ENCODE data around the gene MGAT5. TPM values are rescaled to one million over a fixed set of nuclear protein-coding genes. Genes with fewer than 3 reads are reported as not detected.

Gene MGAT5
- total RNA-seq, 1 donor from 2014 or later = 32.5 TPM

DNA sequence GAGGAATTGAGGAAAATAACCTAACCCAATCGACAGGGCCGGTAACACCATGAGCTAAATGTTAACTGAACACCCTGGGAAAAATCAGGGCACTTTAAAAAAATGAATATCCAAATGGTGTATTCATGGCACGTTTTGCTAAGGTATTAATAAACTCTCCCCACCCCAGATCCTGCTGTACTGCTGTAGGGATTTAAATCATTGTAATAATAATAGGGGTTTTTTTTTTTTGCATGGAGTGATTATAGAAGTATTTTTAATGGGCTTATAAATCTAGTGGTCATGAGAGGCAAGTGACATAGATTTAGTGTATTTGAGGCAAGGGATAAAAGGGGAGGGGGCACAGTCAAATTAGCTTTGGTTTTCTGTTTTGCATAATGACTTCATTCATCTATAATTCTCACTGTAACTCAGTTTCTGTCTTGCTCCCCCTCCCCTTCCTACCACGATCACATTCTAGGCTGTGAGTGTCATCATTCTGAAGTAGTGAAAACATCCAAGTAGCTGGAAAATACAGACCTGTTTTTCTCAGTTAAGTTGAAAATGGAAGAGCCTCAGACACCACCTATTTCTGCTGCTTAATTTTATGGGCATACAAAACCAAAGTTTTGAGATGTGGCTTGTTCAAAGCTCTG is 18.2 kb upstream of the MGAT5 start:
- Histone ChIP-seq H3K36me3 (ENCODE audit: control insufficient read depth, insufficient read depth, low read length) (no peaks in the 10 kb centered on the region), H3K27me3 (ENCODE audit: control insufficient read depth, insufficient read depth, low read length) (no peaks in the 10 kb centered on the region), H3K4me3 (ENCODE audit: low read depth, low read length) (no peak overlapping the region)
- TF ChIP-seq, protein P1, sequence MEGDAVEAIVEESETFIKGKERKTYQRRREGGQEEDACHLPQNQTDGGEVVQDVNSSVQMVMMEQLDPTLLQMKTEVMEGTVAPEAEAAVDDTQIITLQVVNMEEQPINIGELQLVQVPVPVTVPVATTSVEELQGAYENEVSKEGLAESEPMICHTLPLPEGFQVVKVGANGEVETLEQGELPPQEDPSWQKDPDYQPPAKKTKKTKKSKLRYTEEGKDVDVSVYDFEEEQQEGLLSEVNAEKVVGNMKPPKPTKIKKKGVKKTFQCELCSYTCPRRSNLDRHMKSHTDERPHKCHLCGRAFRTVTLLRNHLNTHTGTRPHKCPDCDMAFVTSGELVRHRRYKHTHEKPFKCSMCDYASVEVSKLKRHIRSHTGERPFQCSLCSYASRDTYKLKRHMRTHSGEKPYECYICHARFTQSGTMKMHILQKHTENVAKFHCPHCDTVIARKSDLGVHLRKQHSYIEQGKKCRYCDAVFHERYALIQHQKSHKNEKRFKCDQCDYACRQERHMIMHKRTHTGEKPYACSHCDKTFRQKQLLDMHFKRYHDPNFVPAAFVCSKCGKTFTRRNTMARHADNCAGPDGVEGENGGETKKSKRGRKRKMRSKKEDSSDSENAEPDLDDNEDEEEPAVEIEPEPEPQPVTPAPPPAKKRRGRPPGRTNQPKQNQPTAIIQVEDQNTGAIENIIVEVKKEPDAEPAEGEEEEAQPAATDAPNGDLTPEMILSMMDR (IDR thresholded peaks at IDR 0.05; ENCODE audit: insufficient read depth, low read length, poor library complexity, severe bottlenecking) = no peak
- no peak for DNase-seq (ENCODE audit: low read depth)

DNA sequence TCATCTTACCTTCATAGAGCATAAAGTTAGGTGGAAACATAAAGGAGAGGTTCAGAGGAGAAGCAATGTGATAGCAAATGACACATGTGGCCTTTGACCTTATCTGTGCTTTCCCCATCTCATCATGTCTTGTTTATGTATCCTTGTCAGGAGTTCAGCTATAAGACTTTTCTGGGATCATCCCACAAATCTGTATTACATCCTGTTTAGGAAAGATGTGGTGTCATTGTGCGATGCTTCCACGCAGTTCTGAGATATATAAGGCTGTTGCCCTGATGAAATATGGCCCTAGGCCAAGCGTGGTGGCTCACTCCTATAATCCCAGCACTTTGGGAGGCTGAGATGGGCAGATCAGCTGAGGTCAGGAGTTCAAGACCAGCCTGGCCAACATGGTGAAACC is 15.5 kb upstream of the MGAT5 start:
- no peak for DNase-seq (ENCODE audit: low read depth)
- Histone ChIP-seq H3K27me3 (ENCODE audit: control insufficient read depth, insufficient read depth, low read length) (no peaks in the 10 kb centered on the region), H3K36me3 (ENCODE audit: control insufficient read depth, insufficient read depth, low read length) (no peaks in the 10 kb centered on the region), H3K4me3 (ENCODE audit: low read depth, low read length) (no peak overlapping the region)
- TF ChIP-seq, protein P1 (IDR thresholded peaks at IDR 0.05; ENCODE audit: insufficient read depth, low read length, poor library complexity, severe bottlenecking) = no peak

DNA sequence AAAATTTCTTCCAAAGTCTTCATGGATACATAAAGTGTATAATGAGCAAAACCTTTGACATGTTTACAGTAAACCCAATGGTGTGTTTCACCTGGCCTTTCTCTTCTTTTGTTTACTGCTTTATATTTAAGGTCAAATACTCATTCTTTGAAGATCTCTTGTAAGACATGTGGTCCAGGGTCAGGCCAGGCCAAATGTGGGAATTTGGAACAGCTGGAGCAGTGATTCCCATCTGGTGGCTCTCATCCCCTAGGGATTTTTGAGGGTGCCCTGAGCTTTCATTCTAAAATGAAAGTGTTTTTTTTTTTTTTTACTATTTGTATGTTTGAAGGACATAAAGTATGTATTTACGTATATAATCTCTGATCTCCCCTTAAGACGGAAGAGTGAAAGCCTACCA is 13.8 kb upstream of the MGAT5 start:
- Histone ChIP-seq H3K27me3 (ENCODE audit: control insufficient read depth, insufficient read depth, low read length) (no peaks in the 10 kb centered on the region), H3K36me3 (ENCODE audit: control insufficient read depth, insufficient read depth, low read length) (no peaks in the 10 kb centered on the region), H3K4me3 (ENCODE audit: low read depth, low read length) (no peak overlapping the region)
- no peak for DNase-seq (ENCODE audit: low read depth)
- TF ChIP-seq, protein P1 (IDR thresholded peaks at IDR 0.05; ENCODE audit: insufficient read depth, low read length, poor library complexity, severe bottlenecking) = no peak

DNA sequence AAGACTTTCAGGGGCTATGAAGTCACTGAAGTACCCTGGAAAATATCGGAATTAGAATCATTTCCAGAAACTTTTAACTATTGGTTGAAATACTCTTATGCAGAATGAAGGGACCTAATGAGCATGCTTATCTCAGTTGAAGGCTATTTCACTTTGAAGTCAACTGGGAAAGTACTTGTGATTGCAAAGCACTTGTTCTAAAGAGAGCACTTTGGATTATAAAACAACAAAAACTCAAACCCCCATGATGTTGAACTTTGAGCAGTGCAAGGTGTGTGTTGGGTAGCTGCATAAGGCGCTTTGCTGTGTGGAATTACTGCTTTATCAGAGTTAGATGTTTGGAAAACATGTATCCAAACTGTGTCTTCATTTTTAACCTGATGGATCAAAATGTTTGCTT is 12.0 kb upstream of the MGAT5 start:
- DNase-seq (ENCODE audit: low read depth) = no peak
- no peaks in the 10 kb centered on the region for H3K27me3 ChIP-seq (ENCODE audit: control insufficient read depth, insufficient read depth, low read length)
- TF ChIP-seq, protein P1 (IDR thresholded peaks at IDR 0.05; ENCODE audit: insufficient read depth, low read length, poor library complexity, severe bottlenecking) = no peak
- H3K36me3 ChIP-seq (ENCODE audit: control insufficient read depth, insufficient read depth, low read length) = no peaks in the 10 kb centered on the region
- H3K4me3 ChIP-seq (ENCODE audit: low read depth, low read length) = no peak overlapping the region

DNA sequence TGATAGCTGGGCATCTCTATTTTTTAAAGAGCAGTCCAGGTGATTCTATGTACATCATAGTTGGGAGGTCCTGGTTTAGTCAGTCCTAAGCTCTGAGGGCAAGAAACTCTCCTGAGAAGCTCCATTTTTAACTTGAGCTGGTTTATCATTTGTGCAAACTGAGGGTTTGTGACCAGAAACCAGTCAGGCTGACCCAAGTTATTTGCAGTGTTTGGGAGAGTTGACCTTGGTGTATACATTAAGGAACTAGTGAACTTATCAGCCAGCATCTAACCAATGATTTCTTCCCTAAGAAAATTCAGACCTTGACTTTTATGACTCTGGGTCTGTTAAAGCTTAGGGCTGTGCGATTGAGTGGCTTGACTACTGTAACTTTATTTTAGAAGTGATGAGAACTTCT is 10.6 kb upstream of the MGAT5 start:
- no peaks in the 10 kb centered on the region for H3K27me3 ChIP-seq (ENCODE audit: control insufficient read depth, insufficient read depth, low read length)
- TF ChIP-seq, protein P1 (IDR thresholded peaks at IDR 0.05; ENCODE audit: insufficient read depth, low read length, poor library complexity, severe bottlenecking) = no peak
- H3K36me3 ChIP-seq (ENCODE audit: control insufficient read depth, insufficient read depth, low read length) = no peaks in the 10 kb centered on the region
- H3K4me3 ChIP-seq (ENCODE audit: low read depth, low read length) = no peak overlapping the region
- DNase-seq (ENCODE audit: low read depth) = no peak

DNA sequence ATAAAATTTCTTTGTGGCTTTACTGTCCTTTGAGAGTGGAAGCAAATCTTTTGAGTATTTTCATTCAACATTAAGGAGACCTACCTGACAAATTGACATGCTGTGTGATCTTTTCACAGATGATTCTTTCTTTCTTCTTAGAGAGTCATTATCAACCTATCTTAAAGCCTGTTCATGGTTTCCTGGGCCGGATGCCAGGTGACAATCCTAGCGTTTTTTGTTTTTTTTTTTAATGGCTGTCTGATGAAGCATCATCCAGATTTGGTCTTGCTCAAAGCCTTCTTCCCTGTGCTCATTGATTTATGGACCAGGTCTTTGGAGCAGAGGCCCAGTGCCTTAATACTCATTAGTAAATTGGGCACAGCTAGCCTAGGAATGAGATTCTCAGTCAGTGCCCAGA is 9.8 kb upstream of the MGAT5 start:
- Histone ChIP-seq H3K27me3 (ENCODE audit: control insufficient read depth, insufficient read depth, low read length) (no peaks in the 10 kb centered on the region), H3K4me3 (ENCODE audit: low read depth, low read length) (no peak overlapping the region), H3K36me3 (ENCODE audit: control insufficient read depth, insufficient read depth, low read length) (no peaks in the 10 kb centered on the region)
- DNase-seq (ENCODE audit: low read depth) = no peak
- TF ChIP-seq, protein P1 (IDR thresholded peaks at IDR 0.05; ENCODE audit: insufficient read depth, low read length, poor library complexity, severe bottlenecking) = no peak

All from kidney epithelial cell (primary cell).